ENCODE data around the gene RARB. TPM values are rescaled to one million over a fixed set of nuclear protein-coding genes. Genes with fewer than 3 reads are reported as not detected.

RARB gene
- total and polyA plus RNA-seq, 2 donors (not counting 3 experiments of a cell fraction or from before 2014, with no cell fraction given), result 15.3 to 23.4 TPM

DNA sequence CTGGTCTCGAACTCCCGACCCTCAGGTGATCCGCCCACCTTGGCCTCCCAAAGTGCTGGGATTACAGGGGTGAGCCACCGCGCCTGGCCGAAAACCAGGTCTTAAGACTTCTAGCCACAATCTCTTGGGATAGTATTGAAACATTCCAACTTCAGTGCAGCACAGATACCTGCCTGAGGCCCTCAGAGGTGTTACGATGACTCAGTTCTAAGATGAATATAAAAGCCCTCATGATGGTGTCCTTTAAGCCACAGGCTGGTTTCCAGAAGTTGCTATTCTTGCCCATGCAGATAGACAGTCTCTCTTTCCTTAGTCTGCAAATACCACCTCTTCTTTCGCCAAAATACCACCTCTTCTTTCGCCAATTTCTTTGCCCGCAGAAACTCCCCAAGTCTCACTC is 69.0 kb downstream of the RARB start:
- no TSS peak for BruUV-seq (replicated peaks)
- H3K9me1 ChIP-seq (replicated peaks; ENCODE audit: control insufficient read depth, extremely low read depth, insufficient read depth, low read length), result no peaks in the 10 kb centered on the region
- no peak for DNase-seq (ENCODE audit: low read depth, low spot score)
- H3K4me2 ChIP-seq (ENCODE audit: insufficient read depth, low read length), result no peak overlapping the region
- TF ChIP-seq FOS (IDR thresholded peaks at IDR 0.05; ENCODE audit: borderline replicate concordance, insufficient read depth, low read length) (no peak), EZH2 (IDR thresholded peaks at IDR 0.05; ENCODE audit: borderline replicate concordance, low read depth, low read length, severe bottlenecking) (no peak)
- TF ChIP-seq, protein P1, sequence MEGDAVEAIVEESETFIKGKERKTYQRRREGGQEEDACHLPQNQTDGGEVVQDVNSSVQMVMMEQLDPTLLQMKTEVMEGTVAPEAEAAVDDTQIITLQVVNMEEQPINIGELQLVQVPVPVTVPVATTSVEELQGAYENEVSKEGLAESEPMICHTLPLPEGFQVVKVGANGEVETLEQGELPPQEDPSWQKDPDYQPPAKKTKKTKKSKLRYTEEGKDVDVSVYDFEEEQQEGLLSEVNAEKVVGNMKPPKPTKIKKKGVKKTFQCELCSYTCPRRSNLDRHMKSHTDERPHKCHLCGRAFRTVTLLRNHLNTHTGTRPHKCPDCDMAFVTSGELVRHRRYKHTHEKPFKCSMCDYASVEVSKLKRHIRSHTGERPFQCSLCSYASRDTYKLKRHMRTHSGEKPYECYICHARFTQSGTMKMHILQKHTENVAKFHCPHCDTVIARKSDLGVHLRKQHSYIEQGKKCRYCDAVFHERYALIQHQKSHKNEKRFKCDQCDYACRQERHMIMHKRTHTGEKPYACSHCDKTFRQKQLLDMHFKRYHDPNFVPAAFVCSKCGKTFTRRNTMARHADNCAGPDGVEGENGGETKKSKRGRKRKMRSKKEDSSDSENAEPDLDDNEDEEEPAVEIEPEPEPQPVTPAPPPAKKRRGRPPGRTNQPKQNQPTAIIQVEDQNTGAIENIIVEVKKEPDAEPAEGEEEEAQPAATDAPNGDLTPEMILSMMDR (IDR thresholded peaks at IDR 0.05; ENCODE audit: extremely low read depth in 1 of 2, insufficient read depth in 1 of 2, low read depth in 1 of 2, low read length in 2 of 2), result no peak
- POLR2A ChIA-PET, result no interaction called here
- H3K27me3 ChIP-seq (ENCODE audit: control insufficient read depth in 2 of 2, insufficient read depth in 2 of 2, low read length in 2 of 2), result no peaks in the 10 kb centered on the region
- CTCF ChIA-PET, result no interaction called here
- intact Hi-C loops (cut with micrococcal nuclease), result no loop called here
- H3K27ac ChIP-seq (ENCODE audit: insufficient read depth, low read depth, low read length), result no peak overlapping the region
- dilution Hi-C loops (cut with MboI; ENCODE audit: extremely low pct_ligation_motif_present, low sequenced_read_pairs), result no loop called here
- no peaks in the 10 kb centered on the region for H3K9me3 ChIP-seq (replicated peaks; ENCODE audit: control insufficient read depth, insufficient read depth, low read length)
- H3K36me3 ChIP-seq (ENCODE audit: control insufficient read depth in 2 of 2, extremely low read depth in 1 of 2, insufficient read depth in 2 of 2, low read length in 2 of 2), result no peaks in the 10 kb centered on the region
- H2AFZ ChIP-seq (ENCODE audit: low read depth, low read length), result no peak overlapping the region
- no peaks in the 10 kb centered on the region for H4K20me1 ChIP-seq (replicated peaks; ENCODE audit: control insufficient read depth, extremely low read depth, insufficient read depth, low read length)
- H3K4me3 ChIP-seq (replicated peaks in 1 of 3; ENCODE audit: insufficient read depth in 1 of 3, low read depth in 1 of 3, low read length in 3 of 3), result no peak overlapping the region
- peaks cover 2% of the 10 kb centered on the region for H3K79me2 ChIP-seq (ENCODE audit: control insufficient read depth, insufficient read depth, low read length)
- FAIRE-seq, result no peak
- H3K9ac ChIP-seq (replicated peaks; ENCODE audit: extremely low read depth, insufficient read depth, low read length), result no peak overlapping the region
- peaks cover 22% of the 10 kb centered on the region for H3K4me1 ChIP-seq (ENCODE audit: control insufficient read depth, extremely low read depth, insufficient read depth, low read length)

DNA sequence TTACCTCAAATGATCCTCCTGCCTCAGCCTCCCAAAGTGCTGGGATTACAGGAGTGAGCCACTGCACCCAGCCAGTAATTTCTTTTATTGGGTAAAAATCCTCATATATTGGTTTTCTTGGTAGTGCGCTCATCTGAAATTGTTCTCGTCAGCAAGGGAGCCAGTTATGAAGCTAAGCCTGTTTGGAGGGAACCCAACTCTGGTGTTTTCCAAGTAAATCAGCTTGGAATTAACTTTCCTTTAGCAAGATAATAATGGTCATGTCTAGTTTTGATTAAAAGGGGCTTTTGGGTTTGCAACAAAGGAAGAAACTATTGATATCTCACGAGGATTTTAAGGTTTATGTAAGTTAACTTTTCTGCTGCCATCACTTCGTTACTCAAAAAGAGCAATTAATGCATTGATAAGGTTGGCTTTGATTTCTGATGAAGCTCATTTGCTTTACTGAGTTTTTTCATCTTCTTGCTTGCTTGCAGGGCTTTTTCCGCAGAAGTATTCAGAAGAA is 72.7 kb downstream of the RARB start:
- H3K9ac ChIP-seq (replicated peaks; ENCODE audit: extremely low read depth, insufficient read depth, low read length), result no peak overlapping the region
- dilution Hi-C loops (cut with MboI; ENCODE audit: extremely low pct_ligation_motif_present, low sequenced_read_pairs), result no loop called here
- TF ChIP-seq MYC (IDR thresholded peaks at IDR 0.05; ENCODE audit: low read depth, low read length), result no peak
- TF ChIP-seq POLR2AphosphoS5 (IDR thresholded peaks at IDR 0.05; ENCODE audit: insufficient read depth, low read depth, low read length), result no peak
- TF ChIP-seq, protein P1 (IDR thresholded peaks at IDR 0.05; ENCODE audit: extremely low read depth in 1 of 2, insufficient read depth in 1 of 2, low read depth in 1 of 2, low read length in 2 of 2), result no peak
- TF ChIP-seq POLR2A (IDR thresholded peaks at IDR 0.05; ENCODE audit: low read depth, low read length), result no peak
- no peak for TF ChIP-seq EZH2 (IDR thresholded peaks at IDR 0.05; ENCODE audit: borderline replicate concordance, low read depth, low read length, severe bottlenecking)
- no peak for TF ChIP-seq JUN (IDR thresholded peaks at IDR 0.05; ENCODE audit: borderline replicate concordance, insufficient read depth, insufficient read length, low read depth)
- TF ChIP-seq, protein P2, sequence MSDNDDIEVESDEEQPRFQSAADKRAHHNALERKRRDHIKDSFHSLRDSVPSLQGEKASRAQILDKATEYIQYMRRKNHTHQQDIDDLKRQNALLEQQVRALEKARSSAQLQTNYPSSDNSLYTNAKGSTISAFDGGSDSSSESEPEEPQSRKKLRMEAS (IDR thresholded peaks at IDR 0.05; ENCODE audit: insufficient read depth, insufficient read length), result no peak
- no peak for TF ChIP-seq FOS (IDR thresholded peaks at IDR 0.05; ENCODE audit: borderline replicate concordance, insufficient read depth, low read length)
- no peak for TF ChIP-seq GATA2 (IDR thresholded peaks at IDR 0.05; ENCODE audit: insufficient read depth, insufficient read length, low read depth, low read length)
- BruUV-seq (replicated peaks), result no TSS peak
- intact Hi-C loops (cut with micrococcal nuclease), result no loop called here
- no peaks in the 10 kb centered on the region for H3K27me3 ChIP-seq (ENCODE audit: control insufficient read depth in 2 of 2, insufficient read depth in 2 of 2, low read length in 2 of 2)
- H4K20me1 ChIP-seq (replicated peaks; ENCODE audit: control insufficient read depth, extremely low read depth, insufficient read depth, low read length), result no peaks in the 10 kb centered on the region
- no peaks in the 10 kb centered on the region for H3K9me3 ChIP-seq (replicated peaks; ENCODE audit: control insufficient read depth, insufficient read depth, low read length)
- H3K36me3 ChIP-seq (ENCODE audit: control insufficient read depth in 2 of 2, extremely low read depth in 1 of 2, insufficient read depth in 2 of 2, low read length in 2 of 2), result peaks cover 0 to 3% of the 10 kb centered on the region in 2 experiments
- FAIRE-seq, result no peak
- ChIA-PET POLR2A (no interaction called here), CTCF (interaction anchor here (1.5 to 2.0 kb wide), 2 partner anchors 8 to 63 kb away, joined by 4 to 6 read pairs; no protein-coding TSS in a partner anchor)
- DNase-seq (ENCODE audit: low read depth, low spot score), result no peak
- H3K9me1 ChIP-seq (replicated peaks; ENCODE audit: control insufficient read depth, extremely low read depth, insufficient read depth, low read length), result no peaks in the 10 kb centered on the region
- no peak overlapping the region for H3K27ac ChIP-seq (ENCODE audit: insufficient read depth, low read depth, low read length)
- no peak overlapping the region for H2AFZ ChIP-seq (ENCODE audit: low read depth, low read length)
- no peak overlapping the region for H3K4me2 ChIP-seq (ENCODE audit: insufficient read depth, low read length)
- no peaks in the 10 kb centered on the region for H3K79me2 ChIP-seq (ENCODE audit: control insufficient read depth, insufficient read depth, low read length)
- no peaks in the 10 kb centered on the region for H3K4me1 ChIP-seq (ENCODE audit: control insufficient read depth, extremely low read depth, insufficient read depth, low read length)
- H3K4me3 ChIP-seq (replicated peaks in 1 of 3; ENCODE audit: insufficient read depth in 1 of 3, low read depth in 1 of 3, low read length in 3 of 3), result no peak overlapping the region
